Activated CD4-positive, alpha-beta T cell treated with anti-CD3 and anti-CD28 coated beads, Interleukin-10, Interleukin-2, amounts not matched to agents 100 ng/mL and 50 ng/mL, durations not matched to agents 16 hours and 8 hours (primary cell): ENCODE data around the gene GNS.
A peak's percentile ranks its signal among the peaks of the same experiment; 100 is the strongest.
"Not testable (repeated sequence)": the region's sequence is repeated elsewhere in the genome, so short reads cannot be mapped to it uniquely, and the experiment has no call there.

Experiments
- DNase-seq: peaks from one replicate; pipeline ENCODE4 v3.0.0-alpha.2; 2020

The GNS gene

GRCh38 chr12:64779354-64779974, 20.3 kb upstream of the GNS start:
- DNase-seq: no peak

DNA sequence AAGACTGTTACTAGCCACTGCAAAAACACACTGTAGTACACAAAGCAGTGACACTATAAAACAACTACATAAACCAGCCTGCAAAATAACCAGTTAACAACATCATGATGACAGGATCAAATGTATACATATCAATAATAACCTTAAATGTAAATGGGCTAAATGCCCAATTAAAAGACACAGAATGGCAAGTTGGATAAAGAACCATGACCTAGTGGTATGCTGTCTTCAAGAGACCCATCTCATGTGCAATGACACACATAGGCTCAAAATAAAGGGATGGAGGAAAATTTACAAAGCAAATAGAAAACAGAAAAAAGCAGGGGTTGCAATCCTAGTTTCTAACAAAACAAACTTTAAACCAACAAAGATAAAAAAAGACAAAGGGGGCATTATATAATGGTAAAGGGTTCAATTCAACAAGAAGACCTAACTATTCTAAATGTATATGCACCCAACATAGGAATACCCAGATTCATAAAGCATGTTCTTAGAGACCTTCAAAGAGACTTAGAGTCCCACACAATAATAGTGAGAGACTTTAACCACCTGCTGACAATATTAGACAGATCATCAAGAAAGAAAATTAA, 16.0 kb upstream of the GNS start:
- DNase-seq: not testable (repeated sequence)

GRCh38 chr12:64773386-64773785, 14.2 kb upstream of the GNS start:
- DNase-seq: no peak

GRCh38 chr12:64767495-64767894, 8.3 kb upstream of the GNS start:
- no peak for DNase-seq

DNA sequence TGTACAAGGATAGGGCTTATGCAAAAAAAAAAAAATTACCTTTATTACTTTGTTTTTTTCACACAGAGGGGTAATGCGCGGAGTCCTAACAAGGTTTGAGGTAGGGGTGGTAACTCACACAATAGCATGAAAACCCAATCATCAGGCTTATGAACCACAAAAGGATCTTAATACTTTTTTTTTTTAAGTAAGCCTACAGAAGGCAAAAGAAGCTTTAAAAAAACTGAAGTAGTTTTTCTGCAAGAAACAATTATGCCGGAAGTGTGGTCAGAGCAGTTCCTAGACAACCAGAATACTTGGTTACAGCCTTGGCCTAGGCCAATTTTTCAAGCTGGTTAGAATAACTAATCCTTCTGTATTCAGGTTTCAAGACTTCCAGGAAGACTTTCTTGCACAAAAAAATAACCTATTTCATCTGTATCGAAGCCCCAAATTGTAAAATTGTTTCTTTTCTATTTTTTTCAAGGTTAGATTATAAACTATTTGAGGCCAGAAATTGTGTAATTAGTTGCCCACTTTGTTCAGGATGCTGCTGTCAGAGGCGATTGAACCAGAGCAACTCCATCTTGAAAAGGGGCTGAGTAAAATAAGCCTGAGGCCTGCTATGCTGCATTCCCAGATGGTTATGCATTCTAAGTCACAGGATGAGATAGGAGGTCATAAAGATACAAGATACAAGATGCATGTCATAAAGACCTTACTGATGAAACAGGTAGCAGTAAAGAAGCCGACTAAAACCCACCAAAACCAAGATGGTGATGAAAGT, 1.8 kb upstream of the GNS start:
- DNase-seq: no peak

GRCh38 chr12:64757771-64758170, 1.4 kb downstream of the GNS start:
- no peak for DNase-seq

- DNase-seq: peak; percentile 36
Observed at GRCh38 chr12:64756376-64756775, 2.8 kb downstream of the GNS start.

DNA sequence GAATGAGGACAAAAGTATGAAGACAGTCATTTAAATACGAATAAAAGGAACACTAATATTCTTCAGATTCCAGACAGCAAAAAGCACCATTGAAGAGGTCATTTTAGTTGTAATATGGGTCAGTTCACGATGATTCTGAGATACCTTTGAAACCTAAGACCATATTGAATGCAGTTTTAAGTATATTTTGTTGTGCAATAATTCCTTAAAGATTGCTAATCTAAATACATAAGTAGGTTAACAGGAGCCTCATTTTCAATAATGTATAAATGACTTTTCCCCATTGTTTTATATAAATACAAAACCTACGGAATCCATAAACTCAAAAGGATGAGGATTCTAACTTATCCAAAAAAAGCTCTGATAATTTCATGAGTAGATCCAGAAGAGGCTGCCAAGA, 5.8 kb downstream of the GNS start:
- no peak for DNase-seq

- peak; percentile 57 for DNase-seq
Observed at GRCh38 chr12:64752833-64753238, 6.4 kb downstream of the GNS start.

GRCh38 chr12:64752032-64752431, 7.2 kb downstream of the GNS start:
- DNase-seq: no peak

DNA sequence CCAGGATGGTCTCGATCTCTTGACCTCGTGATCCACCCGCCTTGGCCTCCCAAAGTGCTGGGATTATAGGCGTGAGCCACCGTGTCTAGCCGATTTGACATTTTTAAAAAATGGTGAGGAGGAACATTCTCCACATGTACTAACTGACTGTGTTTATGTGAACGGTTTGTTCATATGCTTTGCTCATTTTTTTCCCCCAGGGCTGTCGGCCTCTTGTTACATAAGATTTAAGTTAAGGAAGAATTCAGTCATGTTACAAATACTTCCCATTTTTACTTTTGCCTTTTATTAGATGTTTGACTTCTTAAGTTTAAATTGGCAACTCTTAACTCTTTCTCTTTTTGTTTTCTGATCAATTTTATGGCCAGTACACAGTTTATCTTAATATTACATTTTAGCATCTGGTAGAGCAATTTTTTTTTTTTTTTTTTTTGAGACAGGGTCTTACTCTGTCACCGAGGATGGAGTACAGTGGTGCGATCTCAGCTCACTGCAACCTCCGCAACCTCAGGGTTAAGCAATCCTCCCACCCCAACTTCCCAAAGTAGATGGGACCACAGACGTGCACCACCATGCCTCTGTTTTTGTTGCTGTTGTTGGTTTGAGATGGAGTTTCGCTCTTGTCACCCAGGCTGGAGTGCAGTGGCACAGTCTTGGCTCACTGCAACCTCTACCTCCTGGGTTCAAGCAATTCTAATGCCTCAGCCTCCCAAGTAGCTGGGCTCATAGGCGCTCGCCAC, 9.6 kb downstream of the GNS start:
- DNase-seq: no peak

GRCh38 chr12:64747695-64748094, 11.5 kb downstream of the GNS start:
- DNase-seq: no peak

DNA sequence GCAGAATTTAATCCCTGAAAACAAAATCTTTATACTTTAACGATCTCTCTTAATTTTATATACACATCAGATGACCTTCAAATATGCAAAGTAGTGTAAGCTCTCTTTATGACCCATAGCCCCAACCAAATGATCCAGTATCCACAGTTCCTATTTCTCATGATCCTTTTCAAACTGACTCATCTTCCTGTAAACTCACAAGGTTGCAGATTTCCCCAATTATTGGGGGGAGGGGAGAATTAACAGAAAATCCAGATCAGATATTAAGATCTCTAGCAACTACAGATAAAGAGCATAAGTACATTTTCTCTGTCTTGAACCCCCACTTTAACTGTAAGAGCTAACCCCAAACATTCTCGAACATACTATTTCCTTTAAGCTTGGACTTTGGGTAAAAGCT, 12.5 kb downstream of the GNS start:
- no peak for DNase-seq

DNA sequence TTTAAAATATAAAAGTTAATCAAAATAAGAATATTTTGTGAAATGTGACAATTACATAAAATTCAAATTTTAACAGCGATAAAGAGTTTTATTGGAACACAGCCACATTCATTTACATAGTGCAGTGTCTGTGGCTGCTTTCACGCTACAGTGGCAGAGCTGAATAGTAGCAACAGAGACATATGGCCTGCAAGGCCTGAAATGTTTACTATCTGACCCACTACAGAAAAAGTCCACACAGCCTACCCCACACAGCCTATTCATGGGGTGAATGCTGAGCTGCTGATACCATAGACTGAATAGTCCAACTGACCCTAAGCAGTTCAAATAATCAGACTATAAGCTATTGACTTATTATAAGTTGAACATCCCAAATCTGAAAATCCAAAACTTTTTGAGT, 13.2 kb downstream of the GNS start:
- DNase-seq: no peak

GRCh38 chr12:64745259-64745807, 13.9 kb downstream of the GNS start:
- no peak for DNase-seq

DNA sequence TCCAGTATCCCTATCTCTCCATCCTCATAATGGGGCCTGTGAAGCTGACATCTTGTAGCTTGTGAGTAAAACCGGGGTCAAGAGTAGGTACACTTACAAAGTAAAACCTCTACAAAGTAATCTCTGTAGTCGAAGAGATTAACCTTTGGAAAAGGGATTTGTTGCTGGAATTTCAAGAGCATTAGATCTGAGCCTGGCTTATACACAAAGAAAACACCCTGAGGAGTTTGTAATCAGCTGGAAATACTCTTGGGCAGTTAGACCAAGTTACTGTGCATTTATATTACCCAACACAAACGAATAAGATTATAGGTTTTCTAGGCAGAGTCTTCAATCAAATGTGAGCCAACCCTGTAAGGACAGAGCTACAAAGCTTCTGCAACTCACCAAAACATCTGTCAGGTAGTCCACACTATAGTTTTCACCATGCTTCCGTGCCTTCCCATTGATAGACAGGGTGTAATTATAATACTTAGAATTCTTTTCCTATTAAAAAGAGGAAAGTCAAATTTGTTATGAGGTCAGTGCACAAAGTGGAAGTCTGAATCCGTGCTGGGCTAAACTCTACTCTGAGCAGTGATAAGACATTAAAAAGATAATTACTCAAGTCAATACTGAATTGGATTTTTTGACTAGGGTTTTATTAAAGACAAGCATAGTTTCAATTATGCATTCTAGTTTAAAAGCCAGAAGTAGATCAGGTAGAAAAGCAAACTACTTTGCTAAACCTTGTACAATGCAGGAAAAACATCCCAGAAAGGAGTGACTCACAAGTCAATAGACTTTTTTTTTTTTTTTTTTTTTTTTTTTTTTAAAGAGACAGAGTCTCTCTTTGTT, 14.6 kb downstream of the GNS start:
- DNase-seq: no peak

DNA sequence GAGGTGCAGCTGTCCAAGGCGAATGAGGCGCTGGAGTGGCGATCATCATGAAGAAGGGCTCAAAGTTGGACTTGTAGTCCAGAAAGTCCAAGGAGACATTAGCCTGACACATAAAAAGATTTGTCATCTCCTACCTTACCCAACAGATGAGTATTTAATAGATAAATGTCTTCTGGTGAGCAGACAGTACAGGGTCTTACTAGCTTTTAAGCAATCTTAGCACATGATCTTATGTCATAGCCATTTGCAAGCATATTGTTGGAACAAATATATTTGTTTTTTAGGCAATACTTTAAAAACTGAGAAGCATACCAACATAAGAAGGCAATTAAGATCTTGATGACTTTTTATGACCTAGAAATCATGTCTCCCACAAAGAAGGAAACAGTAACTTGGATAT, 16.0 kb downstream of the GNS start:
- DNase-seq: no peak

GRCh38 chr12:64742416-64742815, 16.8 kb downstream of the GNS start:
- no peak for DNase-seq

- DNase-seq: no peak
Observed at GRCh38 chr12:64740646-64741045, 18.6 kb downstream of the GNS start.

DNA sequence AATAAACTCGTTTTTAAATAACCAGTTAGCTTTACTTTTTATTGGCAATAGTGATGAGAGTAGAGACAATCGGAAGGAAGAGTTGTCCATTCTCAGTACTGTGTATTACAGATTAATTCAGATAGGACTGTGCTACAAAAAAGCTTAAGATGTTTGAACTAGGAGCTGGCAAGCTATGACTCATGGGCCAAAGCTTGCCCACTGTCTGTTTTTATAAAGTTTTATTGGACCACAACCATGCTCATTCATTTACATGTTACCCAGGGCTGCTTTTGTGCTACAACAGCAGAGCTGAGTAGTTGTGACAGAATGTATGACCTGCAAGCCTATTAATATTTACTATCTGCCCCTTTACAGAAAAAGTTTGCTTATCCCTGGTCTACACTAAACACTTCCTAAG, 19.4 kb downstream of the GNS start:
- DNase-seq: no peak

GRCh38 chr12:64737539-64737938, 21.7 kb downstream of the GNS start:
- DNase-seq: peak; percentile 56

- no peak for DNase-seq
Observed at GRCh38 chr12:64736771-64737170, 22.4 kb downstream of the GNS start.
